ENCODE data around the gene MAML3.
A peak's percentile ranks its signal among the peaks of the same experiment; 100 is the strongest.

MAML3 gene

DNA sequence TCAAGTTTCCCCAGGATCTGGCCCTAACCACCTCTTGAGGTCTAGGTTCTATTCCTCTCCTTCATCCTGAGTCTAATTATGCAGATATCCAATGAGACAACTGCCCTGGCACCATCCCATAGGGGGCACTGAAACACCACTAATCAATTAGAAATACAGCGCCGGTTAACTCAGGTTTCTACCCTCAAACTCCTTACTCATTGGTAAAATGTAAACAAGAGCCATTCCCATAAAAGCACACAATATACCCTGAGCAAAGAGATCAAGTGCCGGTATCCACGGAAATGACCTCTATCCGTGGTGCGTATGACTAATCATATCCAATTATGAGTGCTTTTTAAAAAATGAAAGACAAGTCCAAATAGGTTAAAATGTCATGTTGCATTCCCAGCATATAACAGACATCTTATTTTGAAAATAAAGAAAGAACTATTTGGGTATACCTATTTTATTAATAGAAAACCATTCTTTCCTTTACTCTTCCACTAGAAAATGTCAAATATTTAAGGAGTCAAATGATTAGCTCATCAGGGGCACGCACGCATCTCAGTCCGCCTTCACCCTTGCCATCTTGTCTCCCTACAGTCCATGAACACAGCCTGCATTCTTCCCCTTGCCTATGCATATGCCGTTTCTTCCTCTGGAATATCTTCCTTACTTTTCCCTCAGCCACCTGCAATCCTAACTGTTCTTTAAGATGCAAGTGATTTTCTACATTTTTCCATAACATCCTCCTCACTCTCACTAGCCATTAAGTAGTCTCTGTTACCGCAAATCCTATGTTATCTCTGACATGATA, 141.1 kb downstream of the MAML3 start:
- peak in 35 of 56 donors; percentile 2 to 82 (median 22) for DNase-seq

DNA sequence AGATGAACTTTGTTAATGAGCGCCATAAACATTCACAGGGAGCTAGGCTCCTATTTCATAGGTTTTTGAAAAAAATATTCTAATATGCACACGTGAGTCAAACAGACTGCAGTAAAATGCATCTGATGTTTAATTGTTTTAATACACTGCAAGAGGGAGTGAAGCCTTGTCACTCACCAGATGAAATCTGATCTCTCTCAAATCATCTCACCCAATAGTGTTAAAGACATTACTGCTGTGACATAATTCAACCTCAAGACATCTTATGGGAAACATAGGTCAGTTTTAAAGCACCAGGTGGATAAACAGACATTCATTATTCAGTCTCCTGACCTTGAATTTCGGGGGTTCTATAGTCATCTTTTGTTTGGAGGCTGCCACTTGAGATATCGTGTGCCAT, 148.3 kb downstream of the MAML3 start:
- no peak for DNase-seq

DNA sequence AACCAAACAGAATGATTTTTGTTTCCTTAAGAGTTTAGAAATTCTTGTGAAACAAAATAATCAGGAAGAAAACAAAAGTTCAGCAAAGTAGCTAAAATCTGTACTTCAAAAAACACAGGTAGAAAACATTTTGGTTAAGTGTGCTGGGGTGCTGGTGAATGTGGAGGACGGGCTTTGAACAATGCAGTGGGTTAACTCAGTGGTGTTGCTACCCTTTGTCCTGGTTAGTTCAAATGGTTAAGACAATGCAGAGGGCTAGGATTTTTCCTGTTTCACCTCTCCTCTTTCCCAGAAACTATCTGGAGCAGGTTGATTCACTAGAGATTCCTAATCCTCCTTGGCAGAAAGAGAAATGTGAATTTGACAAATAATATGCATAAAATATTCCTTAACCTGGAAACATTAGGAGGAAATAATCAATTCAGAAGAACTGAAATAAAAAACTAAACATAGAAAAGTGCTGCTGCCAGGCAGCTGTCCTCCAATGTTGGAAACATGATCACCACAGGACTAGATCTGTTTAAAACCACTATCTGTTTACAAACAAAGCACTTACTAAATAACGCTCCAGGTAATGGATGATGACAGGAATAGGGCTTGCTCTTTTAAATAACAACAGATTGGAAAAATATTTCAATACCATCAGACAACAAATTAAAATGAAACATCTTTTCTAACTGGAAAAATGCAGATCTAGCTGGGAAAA, 148.9 kb downstream of the MAML3 start:
- no peak for DNase-seq

DNA sequence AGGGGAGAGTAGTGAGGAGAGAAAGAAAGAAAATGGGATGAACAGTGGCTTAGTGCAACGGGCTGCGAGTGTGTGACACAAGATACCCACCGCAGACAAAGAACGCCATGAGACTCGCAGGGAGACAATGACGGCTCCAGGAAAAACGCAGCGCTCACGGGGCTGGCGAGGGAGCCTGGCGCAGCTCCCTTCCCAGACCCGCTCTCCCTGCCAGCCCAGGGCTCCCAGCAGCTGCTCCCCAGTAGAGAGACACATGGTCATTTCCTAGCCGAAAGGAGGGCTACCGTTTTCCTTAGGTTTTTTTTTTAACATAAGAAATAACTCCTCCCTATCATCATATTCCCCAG, 149.5 kb downstream of the MAML3 start:
- peak in 33 of 56 donors; percentile 1 to 65 (median 27) for DNase-seq

DNA sequence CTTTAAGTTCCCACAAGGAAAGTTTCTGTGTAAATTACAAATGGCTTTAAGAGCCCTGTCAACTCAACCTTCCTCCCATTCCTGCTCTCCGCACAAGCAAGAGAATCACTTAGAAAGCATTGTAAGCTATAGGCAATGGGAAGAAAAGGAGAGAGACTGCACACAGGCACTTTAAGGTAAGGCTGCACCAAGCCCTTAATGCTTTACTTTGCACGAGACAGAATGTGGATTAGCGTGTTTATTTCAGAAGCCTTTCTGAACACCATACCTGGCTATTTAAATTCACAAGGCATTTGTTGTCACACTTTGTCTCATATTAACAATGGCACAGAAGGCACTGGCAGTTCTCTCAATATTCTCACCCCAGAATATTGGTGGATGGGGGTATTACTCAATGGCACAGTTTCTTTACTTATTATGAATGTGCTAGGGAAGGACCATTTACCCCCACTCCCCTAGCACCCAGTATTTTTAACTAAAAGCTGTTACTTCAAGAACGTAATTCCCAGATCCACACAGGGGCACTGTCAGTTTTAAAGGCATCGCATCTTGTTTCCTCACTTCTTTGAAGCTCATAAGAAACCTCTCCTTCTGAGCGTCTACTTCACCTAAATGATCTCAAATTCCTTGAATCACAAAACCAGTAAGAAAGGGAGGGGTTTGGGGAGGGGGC, 150.0 kb downstream of the MAML3 start:
- DNase-seq: no peak

DNA sequence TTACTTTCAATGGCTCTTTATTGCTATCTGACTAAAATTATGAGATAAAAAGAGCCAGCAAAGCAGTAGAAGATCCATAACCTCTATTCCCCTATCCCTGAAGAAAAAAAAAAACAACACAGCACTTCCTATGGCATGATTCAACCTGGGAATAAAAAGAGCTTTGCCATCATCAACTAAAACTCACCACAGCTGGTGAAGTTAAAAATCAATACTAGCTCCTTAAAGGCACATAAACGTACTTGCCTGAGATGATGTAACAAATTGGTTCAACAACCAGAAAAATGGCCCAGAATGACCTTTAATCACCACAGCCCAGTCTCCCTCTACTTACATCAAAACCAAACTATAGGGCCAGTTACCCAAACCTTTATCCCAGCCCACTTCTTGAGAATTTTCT, 153.8 kb downstream of the MAML3 start:
- DNase-seq: no peak

DNA sequence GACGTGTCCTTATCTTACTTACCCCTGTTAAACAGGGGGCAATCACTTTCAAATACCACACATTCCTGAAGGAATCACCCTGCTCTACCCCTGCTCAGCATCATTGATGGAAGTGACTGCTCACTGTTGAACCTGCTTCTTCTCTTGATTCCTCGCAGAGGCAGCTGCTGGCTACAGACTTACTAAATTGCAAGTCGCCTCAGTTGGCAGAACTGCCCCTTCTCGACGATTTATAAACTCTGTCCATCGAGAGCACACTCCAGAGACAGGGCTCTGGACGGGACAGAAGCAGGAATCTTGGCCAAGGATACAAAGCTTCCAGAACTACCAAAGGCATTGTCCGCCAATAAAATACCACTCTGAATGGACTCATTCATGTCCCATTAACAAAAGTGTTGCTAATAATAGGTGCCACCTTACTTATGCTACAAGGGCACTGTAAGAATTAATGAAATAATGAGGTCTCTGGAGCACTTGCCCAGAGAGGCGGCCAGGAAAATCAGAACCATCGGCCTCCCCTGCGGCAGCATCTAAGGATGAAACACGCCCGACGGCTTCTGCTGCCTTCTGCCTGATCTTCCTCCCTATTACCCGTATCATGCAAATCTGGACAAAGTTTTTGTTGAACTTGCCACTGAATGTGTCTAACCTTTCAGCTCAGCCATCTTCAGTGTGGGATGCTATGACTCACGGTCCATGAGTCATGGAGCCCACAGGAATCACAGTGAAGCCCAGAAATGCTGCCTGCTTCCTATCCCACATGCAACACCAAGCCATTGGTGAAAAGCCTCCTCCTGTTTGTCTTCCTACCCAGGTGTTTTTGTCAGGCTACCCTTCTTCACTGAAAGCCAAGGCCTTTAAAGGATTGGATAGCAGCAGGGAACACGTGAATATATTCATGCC, 164.9 kb downstream of the MAML3 start:
- DNase-seq: peak in 15 of 56 donors; percentile 7 to 74 (median 19)

DNA sequence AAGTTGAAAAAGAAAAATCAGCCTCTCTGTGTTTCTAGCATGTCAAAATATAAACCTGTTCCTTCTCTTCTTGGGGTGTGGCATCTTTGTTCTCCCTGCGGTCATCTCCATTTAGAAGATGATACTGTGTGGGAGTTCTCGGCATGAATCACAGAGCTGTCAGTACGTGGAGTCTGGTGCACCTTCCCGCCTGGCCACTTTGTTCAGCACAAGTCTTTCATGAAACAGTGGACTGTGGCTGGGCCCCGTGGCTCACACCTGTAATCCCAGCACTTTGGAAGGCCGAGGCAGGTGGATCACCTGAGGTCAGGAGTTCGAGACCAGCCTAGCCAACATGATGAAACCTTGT, 166.5 kb downstream of the MAML3 start:
- no peak for DNase-seq

DNA sequence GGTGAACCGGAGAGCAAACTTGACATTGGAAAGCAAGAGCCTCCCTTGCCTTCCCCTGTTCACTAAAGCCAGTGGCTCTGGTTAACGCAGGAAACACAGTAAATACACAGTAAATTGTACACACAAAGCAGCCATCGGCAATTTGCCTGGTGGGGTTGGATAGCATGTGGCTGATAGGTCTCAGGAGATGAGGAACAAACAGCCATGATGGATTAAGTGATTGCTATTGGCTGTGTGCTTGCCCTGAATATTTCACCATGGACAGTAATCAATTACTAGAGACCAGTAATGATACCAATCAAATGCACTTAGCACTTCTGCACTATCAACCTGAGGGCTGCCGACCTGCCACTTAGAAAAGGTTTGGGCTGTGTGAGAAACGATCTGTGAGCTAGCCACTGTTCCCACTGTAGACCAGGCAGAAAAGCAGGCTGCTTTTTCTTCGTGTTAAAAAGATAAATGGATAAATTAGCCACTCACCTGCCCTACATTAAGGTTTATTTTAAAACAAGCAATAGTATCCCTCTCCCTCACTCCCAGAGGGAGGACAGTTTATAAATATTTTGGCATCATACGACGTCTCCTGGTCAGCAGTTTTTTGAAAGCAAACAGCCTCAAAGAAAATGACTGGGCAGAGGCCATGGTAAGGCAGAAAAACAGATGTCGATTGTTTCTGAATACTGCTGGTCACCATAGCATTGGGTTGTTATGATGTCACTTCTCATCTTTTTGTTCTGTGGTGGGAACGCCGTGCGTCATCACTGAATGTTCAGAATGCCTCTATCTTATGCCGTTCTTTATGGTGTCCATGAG, 167.1 kb downstream of the MAML3 start:
- no peak for DNase-seq

DNA sequence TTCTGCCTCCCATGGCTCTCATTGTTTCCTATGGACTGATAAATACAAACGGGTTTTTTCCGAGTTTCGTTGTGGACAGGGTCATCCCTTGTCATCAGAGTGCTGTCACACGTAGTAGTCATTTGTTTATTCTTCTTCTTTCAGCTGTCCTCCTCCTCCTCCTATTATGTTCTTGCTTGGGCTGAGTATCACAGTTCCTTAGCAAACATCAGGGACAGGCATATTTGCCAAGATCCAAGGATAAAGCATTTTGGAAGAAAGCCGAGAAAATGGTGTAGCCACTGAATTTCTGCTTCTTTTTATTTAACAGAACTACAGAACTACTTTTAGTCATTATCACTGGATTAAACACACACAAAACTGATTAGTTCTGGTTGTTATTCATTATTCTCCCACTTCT, 167.9 kb downstream of the MAML3 start:
- DNase-seq: no peak

DNA sequence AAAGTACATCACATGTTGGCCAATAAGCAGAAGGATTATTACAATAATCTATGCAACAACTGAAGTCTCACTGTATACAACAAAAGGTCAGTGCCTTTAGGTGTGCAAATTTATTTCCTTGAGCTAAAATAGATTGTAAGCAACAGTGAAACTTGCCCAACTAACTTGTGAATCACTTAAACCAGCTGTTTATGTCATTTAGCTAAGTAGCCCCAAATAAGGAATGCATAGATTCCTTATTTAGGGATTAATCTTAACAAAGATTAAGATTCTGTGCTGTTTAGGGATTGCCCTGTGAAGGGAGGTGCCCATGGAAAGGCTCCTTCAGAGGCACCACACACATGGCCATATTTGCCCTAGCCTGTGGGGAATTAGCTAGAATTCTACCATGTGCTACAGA, 168.6 kb downstream of the MAML3 start:
- DNase-seq: no peak

DNA sequence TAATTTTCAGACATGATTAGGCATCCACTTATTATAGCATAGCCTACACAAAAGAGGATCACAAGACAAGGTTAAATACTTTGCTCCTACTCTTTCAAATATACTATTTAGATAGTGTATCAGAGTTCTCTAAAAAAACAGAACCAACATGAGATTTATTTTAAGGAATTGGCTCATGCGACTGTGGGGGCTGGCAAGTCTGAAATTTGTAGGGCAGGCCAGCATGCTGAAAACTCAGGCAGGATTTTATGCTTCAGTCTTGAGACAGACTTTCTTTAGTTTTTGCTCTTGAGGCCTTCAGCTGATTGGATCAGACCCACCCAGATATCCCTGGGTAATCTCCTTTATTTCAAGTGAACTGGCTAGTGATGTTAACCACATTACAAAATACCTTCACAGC, 169.5 kb downstream of the MAML3 start:
- peak in 2 of 56 donors; percentile 8 to 11 for DNase-seq

DNA sequence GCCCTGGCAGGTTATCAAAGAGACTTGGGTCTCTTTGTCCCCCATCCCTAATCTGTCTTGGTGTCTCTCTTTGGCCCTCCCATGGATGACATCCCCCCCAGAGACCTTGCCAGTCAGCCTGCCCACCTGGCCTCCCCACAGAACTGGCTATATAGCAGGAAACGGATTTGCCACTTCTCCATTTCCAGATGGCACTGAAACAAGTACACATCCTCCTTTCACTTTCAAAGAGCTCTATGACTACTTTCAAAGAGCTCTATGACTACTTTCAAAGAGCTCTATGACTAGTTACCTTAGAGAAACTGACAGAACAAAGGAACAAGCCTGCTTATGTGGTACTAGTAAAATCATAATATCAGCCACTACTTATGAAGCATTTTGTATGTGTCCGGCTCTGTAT, 175.3 kb downstream of the MAML3 start:
- DNase-seq: no peak

DNA sequence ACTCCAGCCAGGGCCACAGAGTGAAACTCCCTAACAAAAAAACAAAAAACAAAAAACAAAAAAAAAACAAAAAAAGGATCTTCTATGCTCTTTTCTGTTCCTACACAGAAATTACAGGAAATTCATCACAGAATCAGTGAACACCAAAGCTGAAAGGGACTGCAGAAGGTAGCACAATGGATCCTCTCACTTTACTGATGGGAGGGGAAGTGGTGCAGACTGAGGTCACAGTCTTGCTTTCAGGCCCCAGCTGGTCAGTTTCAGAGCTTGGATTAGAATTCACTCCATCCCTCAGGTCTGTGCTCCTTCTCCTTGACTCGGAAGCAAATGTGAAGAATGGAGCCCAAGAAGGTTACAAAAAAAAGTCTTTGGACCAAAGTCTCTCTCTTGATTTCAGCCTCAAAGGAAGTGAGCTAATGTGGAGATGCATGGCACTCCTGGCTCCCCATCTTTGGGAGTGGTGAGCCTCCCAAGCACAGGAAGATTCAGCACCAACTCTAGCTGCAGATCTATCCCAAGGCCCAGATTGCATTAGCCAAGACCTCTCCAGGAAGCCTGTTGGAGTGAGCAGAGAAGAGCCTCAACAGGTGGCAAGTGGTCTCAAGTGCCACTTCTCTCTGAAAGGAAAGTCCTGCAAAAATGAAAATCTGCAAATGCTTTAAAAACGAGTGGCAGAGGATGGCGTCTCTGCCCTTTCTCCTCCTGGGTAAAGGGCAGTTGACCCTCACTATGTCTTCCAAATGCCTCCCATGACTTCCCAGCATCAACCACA, 176.0 kb downstream of the MAML3 start:
- no peak for DNase-seq

DNA sequence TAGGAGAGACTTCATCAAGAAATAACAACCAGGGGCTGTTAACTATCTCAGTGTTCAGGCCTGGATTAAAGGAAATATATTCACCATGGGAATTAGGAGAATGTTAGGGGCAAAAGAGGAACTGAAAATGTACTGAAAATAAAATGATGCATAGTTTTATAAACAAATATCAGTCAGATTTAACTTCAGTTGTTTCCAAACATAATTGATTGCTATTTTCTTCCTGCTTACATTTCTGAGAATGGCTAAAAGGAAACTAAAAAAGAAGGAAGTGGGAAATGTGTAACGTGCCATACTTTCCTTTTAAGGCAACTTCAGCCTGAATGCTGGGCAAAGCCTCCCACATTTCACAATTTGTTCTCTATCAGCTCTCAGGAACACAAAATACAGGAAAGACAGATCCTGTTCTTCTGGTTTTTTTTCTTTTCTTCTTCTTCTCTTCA, 178.1 kb downstream of the MAML3 start:
- DNase-seq: peak in 2 of 56 donors; percentile 25 to 32

DNA sequence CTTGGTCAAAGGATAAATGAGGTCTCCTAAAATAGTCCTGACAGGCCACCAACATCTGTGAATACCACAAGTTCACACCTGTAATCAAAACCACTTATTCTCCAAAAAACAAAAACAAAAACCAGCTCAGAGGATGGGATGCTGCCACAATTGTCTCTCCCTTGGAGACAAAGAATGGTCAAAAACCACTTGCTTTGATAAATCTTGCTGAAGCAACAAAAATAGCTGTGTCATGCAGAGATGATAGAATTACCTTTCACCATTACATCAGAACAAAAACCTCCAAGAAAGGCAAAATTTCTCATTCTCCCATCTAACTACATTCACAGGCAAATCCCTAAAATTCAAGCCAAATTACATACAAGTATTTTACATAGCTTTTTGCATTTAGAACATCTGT, 180.4 kb downstream of the MAML3 start:
- DNase-seq: no peak

DNA sequence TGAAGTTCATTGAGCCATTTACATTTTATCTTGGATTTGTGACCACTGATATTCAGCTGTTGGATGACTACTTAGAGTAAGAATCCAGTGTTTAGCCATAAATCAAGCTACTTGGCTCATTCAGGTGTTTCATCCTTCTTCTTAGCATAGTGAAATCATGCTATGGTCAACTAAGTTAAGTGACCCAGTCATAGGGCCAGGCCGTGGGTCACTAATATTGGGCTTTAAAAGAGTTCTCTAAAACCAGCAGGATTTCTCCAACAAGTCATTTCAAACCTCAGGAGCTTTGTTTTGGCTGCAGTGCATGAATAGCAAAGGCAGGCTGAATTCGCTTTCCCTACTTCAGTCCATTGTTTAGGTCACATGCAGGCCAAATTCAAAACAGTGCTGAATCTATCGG, 181.0 kb downstream of the MAML3 start:
- no peak for DNase-seq

DNA sequence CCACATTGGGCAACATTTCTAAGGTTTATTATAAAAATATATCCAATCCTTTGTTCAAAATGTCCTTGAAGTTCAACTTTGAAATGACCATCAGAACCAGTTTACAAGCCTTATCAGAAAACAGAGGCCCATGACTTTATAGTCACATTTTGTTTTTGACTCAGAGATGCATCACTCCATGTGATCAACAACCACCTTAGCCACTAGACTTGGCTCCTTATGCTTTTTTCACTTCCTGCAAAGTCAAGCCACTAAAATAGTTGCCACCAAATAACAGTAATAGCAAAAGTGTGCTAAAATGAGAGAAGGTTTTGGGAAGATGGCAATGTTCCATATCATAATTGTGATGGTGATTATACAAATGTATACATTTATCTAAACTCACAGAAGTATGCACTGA, 181.7 kb downstream of the MAML3 start:
- DNase-seq: no peak

DNA sequence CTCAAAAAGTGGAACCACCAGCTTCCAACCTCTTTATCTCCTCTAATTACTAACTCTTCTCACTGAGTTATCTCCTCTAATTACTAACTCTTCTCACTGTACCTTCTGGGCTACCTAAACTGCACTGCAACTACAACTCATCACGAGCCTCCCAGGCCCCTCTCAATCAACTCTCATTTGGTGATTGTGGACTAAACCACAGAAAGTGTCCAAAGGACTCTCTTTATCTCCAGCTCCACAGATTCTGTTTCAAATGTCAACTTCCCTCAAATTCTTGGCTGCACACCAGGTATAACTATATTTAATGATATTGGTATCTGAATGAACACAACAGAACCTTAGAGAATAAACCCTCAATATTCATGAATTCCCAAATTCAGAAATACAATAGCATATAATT, 182.9 kb downstream of the MAML3 start:
- no peak for DNase-seq
